ENCODE measurements around the gene MORC2. TPM values are rescaled to one million over a fixed set of nuclear protein-coding genes. Genes with fewer than 3 reads are reported as not detected.

Gene MORC2
- total RNA-seq, 1 experiment from 2014 or later = 38.8 TPM

GRCh38 chr22:30949934-30950660 lies 18.5 kb downstream of the MORC2 start:
- Mint-ChIP-seq H3K36me3 (ENCODE audit: insufficient read depth, unreplicated experiment) (peaks cover 24% of the 10 kb centered on the region), H3K4me1 (ENCODE audit: low read depth, unreplicated experiment) (no peaks in the 10 kb centered on the region), H3K9me3 (ENCODE audit: low read depth, unreplicated experiment) (no peaks in the 10 kb centered on the region), H3K4me3 (ENCODE audit: low read depth, unreplicated experiment) (no peak overlapping the region), H3K27me3 (ENCODE audit: unreplicated experiment) (no peaks in the 10 kb centered on the region), H3K27ac (ENCODE audit: unreplicated experiment) (no peak overlapping the region)
- intact Hi-C loops (cut with micrococcal nuclease; ENCODE audit: unreplicated experiment) = no loop called here
- DNase-seq = no peak
- TF ChIP-seq, protein P1, sequence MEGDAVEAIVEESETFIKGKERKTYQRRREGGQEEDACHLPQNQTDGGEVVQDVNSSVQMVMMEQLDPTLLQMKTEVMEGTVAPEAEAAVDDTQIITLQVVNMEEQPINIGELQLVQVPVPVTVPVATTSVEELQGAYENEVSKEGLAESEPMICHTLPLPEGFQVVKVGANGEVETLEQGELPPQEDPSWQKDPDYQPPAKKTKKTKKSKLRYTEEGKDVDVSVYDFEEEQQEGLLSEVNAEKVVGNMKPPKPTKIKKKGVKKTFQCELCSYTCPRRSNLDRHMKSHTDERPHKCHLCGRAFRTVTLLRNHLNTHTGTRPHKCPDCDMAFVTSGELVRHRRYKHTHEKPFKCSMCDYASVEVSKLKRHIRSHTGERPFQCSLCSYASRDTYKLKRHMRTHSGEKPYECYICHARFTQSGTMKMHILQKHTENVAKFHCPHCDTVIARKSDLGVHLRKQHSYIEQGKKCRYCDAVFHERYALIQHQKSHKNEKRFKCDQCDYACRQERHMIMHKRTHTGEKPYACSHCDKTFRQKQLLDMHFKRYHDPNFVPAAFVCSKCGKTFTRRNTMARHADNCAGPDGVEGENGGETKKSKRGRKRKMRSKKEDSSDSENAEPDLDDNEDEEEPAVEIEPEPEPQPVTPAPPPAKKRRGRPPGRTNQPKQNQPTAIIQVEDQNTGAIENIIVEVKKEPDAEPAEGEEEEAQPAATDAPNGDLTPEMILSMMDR (IDR thresholded peaks at IDR 0.05; ENCODE audit: unreplicated experiment) = no peak
- CTCF ChIA-PET = interaction anchor here (0.5 to 1.0 kb wide), 2 partner anchors 60 to 65 kb away, joined by 3 read pairs; no protein-coding TSS in a partner anchor
- no TSS peak for BruUV-seq (replicated peaks)

DNA sequence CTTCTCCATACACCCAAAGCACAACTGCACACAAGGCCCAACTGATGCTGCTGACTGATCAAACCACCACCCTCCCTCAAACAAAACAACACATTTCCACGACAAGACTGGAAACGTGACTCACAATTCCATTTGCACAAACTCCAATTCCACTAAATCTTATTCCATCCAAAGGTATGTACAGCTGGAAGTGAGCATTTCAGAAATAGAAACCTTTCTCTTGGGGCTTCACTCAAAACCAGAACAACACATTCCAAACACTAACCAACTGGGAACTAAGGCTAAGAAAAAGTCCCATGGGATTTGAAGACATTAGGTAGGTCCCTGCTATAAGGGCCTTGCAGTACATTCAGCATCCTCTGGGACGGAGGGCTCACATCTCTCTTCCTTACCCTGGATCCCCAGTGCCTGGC lies 19.6 kb downstream of the MORC2 start:
- H3K4me3 Mint-ChIP-seq (ENCODE audit: low read depth, unreplicated experiment) = no peak overlapping the region
- H3K36me3 Mint-ChIP-seq (ENCODE audit: insufficient read depth, unreplicated experiment) = peaks cover 35% of the 10 kb centered on the region
- H3K4me1 Mint-ChIP-seq (ENCODE audit: low read depth, unreplicated experiment) = no peaks in the 10 kb centered on the region
- no peak overlapping the region for H3K27ac Mint-ChIP-seq (ENCODE audit: unreplicated experiment)
- no peaks in the 10 kb centered on the region for H3K27me3 Mint-ChIP-seq (ENCODE audit: unreplicated experiment)
- CTCF ChIA-PET = interaction anchor here (1.0 kb wide), 1 partner anchor 59 kb away, joined by 3 read pairs; no protein-coding TSS in a partner anchor
- no TSS peak for BruUV-seq (replicated peaks)
- TF ChIP-seq, protein P1 (IDR thresholded peaks at IDR 0.05; ENCODE audit: unreplicated experiment) = no peak
- no peaks in the 10 kb centered on the region for H3K9me3 Mint-ChIP-seq (ENCODE audit: low read depth, unreplicated experiment)
- intact Hi-C loops (cut with micrococcal nuclease; ENCODE audit: unreplicated experiment) = loop anchor here (1.0 kb wide), 1 partner anchor 132 kb away; the partner anchor contains the start of gene SMTN
- DNase-seq = no peak

GRCh38 chr22:30947816-30948454 lies 20.6 kb downstream of the MORC2 start:
- TF ChIP-seq, protein P1 (IDR thresholded peaks at IDR 0.05; ENCODE audit: unreplicated experiment) = no peak
- H3K9me3 Mint-ChIP-seq (ENCODE audit: low read depth, unreplicated experiment) = no peaks in the 10 kb centered on the region
- intact Hi-C loops (cut with micrococcal nuclease; ENCODE audit: unreplicated experiment) = loop anchor here (1.0 to 2.0 kb wide), 2 partner anchors 133 to 201 kb away; partner anchors contain the start of gene SMTN
- no peaks in the 10 kb centered on the region for H3K4me1 Mint-ChIP-seq (ENCODE audit: low read depth, unreplicated experiment)
- peaks cover 43% of the 10 kb centered on the region for H3K36me3 Mint-ChIP-seq (ENCODE audit: insufficient read depth, unreplicated experiment)
- DNase-seq = no peak
- no peak overlapping the region for H3K27ac Mint-ChIP-seq (ENCODE audit: unreplicated experiment)
- H3K27me3 Mint-ChIP-seq (ENCODE audit: unreplicated experiment) = no peaks in the 10 kb centered on the region
- H3K4me3 Mint-ChIP-seq (ENCODE audit: low read depth, unreplicated experiment) = no peak overlapping the region
- BruUV-seq (replicated peaks) = no TSS peak
- CTCF ChIA-PET = interaction anchor here (1.2 to 1.5 kb wide), 2 partner anchors 133 to 137 kb away, joined by 3 to 5 read pairs; partner anchors contain the start of gene SMTN

- TF ChIP-seq, protein P1 (IDR thresholded peaks at IDR 0.05; ENCODE audit: unreplicated experiment) = no peak
- peaks cover 48% of the 10 kb centered on the region for H3K36me3 Mint-ChIP-seq (ENCODE audit: insufficient read depth, unreplicated experiment)
- no peak overlapping the region for H3K27ac Mint-ChIP-seq (ENCODE audit: unreplicated experiment)
- H3K9me3 Mint-ChIP-seq (ENCODE audit: low read depth, unreplicated experiment) = no peaks in the 10 kb centered on the region
- no peak for DNase-seq
- H3K27me3 Mint-ChIP-seq (ENCODE audit: unreplicated experiment) = no peaks in the 10 kb centered on the region
- no peaks in the 10 kb centered on the region for H3K4me1 Mint-ChIP-seq (ENCODE audit: low read depth, unreplicated experiment)
- H3K4me3 Mint-ChIP-seq (ENCODE audit: low read depth, unreplicated experiment) = no peak overlapping the region
- no TSS peak for BruUV-seq (replicated peaks)
- intact Hi-C loops (cut with micrococcal nuclease; ENCODE audit: unreplicated experiment) = loop anchor here (2.0 kb wide), 1 partner anchor 202 kb away; no protein-coding TSS in a partner anchor
- CTCF ChIA-PET = interaction anchor here (1.2 to 1.5 kb wide), 2 partner anchors 134 to 138 kb away, joined by 3 to 5 read pairs; partner anchors contain the start of gene SMTN
Observed at GRCh38 chr22:30947173-30947815, 21.3 kb downstream of the MORC2 start.

All from Calu3 (cell line).